H1 (cell line): ENCODE data around the gene NEK2. TPM values are rescaled to one million over a fixed set of nuclear protein-coding genes. Genes with fewer than 3 reads are reported as not detected.

Experiments
- CTCF ChIA-PET: fragments of 300-600 bp; sonication (Branson Sonifier 250); formaldehyde crosslinking; loops from one replicate; lab custom pipeline; 2021; ENCODE audit not compliant: partially characterized antibody; lab: Charles Lee
- POLR2A ChIA-PET: fragments of 300-600 bp; sonication (Branson Sonifier 250); formaldehyde crosslinking; loops from one replicate; lab custom pipeline; 2021; ENCODE audit warnings: inconsistent platforms; ENCODE audit not compliant: partially characterized antibody; lab: Charles Lee
- DNase-seq, 2 experiments: peaks; one replicate each; pipeline versions ENCODE4 v3.0.0 to v3.0.0-alpha.2; 2010 to 2022; ENCODE audit warnings: low spot score in 2 of 2, low read depth in 1 of 2, mixed read lengths in 1 of 2
- FAIRE-seq: peaks from 2 replicates; lab custom pipeline; 2011; peaks lifted over from hg19 to GRCh38; lab: Jason Lieb, UNC
- H2AFZ ChIP-seq: 2 replicates; pipeline ENCODE4 v1.8.1; 2012; ENCODE audit warnings: low read length, inconsistent platforms
- H2AK5ac ChIP-seq: 2 replicates; pipeline ENCODE4 v1.6.1; 2013; ENCODE audit warnings: low read depth, low read length
- H2BK120ac ChIP-seq: replicated peaks from 2 replicates; pipeline ENCODE3; 2013; ENCODE audit warnings: low read depth, low read length, inconsistent platforms
- H2BK12ac ChIP-seq: 2 replicates; pipeline ENCODE4 v1.6.1; 2013; ENCODE audit warnings: low read depth, low read length
- H2BK15ac ChIP-seq: 2 replicates; pipeline ENCODE4 v1.6.1; 2013; ENCODE audit warnings: low read length
- H2BK20ac ChIP-seq: 2 replicates; pipeline ENCODE4 v1.6.1; 2013; ENCODE audit warnings: low read length
- H2BK5ac ChIP-seq: 2 replicates; pipeline ENCODE4 v1.6.1; 2013; ENCODE audit warnings: low read depth, low read length
- H3K14ac ChIP-seq: 2 replicates; pipeline ENCODE4 v1.6.1; 2013; ENCODE audit warnings: inconsistent platforms; ENCODE audit not compliant: insufficient read length
- H3K18ac ChIP-seq: 2 replicates; pipeline ENCODE4 v1.6.1; 2013; ENCODE audit warnings: low read length; ENCODE audit errors: extremely low read depth
- H3K23ac ChIP-seq: 2 replicates; pipeline ENCODE4 v1.6.1; 2013; ENCODE audit warnings: inconsistent platforms; ENCODE audit not compliant: insufficient read length
- H3K23me2 ChIP-seq: 2 replicates; pipeline ENCODE4 v1.6.1; 2013; ENCODE audit warnings: low read depth, low read length
- H3K27ac ChIP-seq: 2 replicates; pipeline ENCODE4 v1.6.1; 2011; ENCODE audit warnings: low read depth, low read length, inconsistent platforms
- H3K27me3 ChIP-seq, 4 experiments: replicated peaks in 1 of 4; 1 replicate in 1 of 4; 2 replicates in 3 of 4; pipeline versions ENCODE4 v1.6.1 to v1.8.1; 2011 to 2013; ENCODE audit warnings: low read length in 3 of 4, mild to moderate bottlenecking in 3 of 4, inconsistent platforms in 2 of 4, mixed read lengths in 2 of 4, moderate library complexity in 1 of 4; ENCODE audit not compliant: control insufficient read depth in 3 of 4, insufficient read depth in 3 of 4; ENCODE audit errors: extremely low read depth in 1 of 4
- H3K36me3 ChIP-seq, 4 experiments: 2 replicates each; pipeline versions ENCODE4 v1.6.1 to v1.8.1; 2011 to 2013; ENCODE audit warnings: mild to moderate bottlenecking in 4 of 4, low read length in 3 of 4, moderate library complexity in 2 of 4, control low read depth in 1 of 4, inconsistent platforms in 1 of 4; ENCODE audit not compliant: insufficient read depth in 4 of 4, control insufficient read depth in 2 of 4
- H3K4ac ChIP-seq: replicated peaks from 2 replicates; pipeline ENCODE3; 2013; ENCODE audit warnings: low read length, low read depth, mixed read lengths, inconsistent platforms; ENCODE audit not compliant: insufficient read length
- H3K4me1 ChIP-seq, 4 experiments: replicated peaks in 1 of 4; 1 replicate in 1 of 4; 2 replicates in 3 of 4; pipeline versions ENCODE4 v1.6.1 to v1.8.1; 2011 to 2013; ENCODE audit warnings: low read length in 3 of 4, inconsistent platforms in 2 of 4, mixed read lengths in 1 of 4; ENCODE audit not compliant: insufficient read depth in 4 of 4, control insufficient read depth in 3 of 4
- H3K4me2 ChIP-seq, 2 experiments: 2 replicates each; pipeline versions ENCODE4 v1.6.1 to v1.8.1; 2011 to 2013; ENCODE audit warnings: low read depth in 2 of 2, low read length in 2 of 2, control low read depth in 1 of 2, inconsistent platforms in 1 of 2, mild to moderate bottlenecking in 1 of 2; ENCODE audit not compliant: insufficient read depth in 1 of 2
- H3K4me3 ChIP-seq, 4 experiments: fragments of 200-600, 300-600 bp in 1 of 4; sonication (generic), shearing (Covaris generic), sonication (Bioruptor Twin) in 1 of 4; 2 replicates each; pipeline versions ENCODE4 v1.5.1 to v1.8.1; 2011 to 2016; ENCODE audit warnings: low read length in 4 of 4, low read depth in 3 of 4, control low read depth in 2 of 4, inconsistent platforms in 2 of 4, mild to moderate bottlenecking in 2 of 4, mixed read lengths in 1 of 4, moderate library complexity in 1 of 4; ENCODE audit not compliant: insufficient read depth in 2 of 4; ENCODE audit errors: extremely low read depth in 1 of 4
- H3K56ac ChIP-seq: replicated peaks from 2 replicates; pipeline ENCODE3; 2013; ENCODE audit warnings: low read depth, mild to moderate bottlenecking, mixed read lengths, low read length, inconsistent platforms; ENCODE audit not compliant: insufficient read length
- H3K79me1 ChIP-seq: 2 replicates; pipeline ENCODE4 v1.6.1; 2013; ENCODE audit warnings: low read depth, low read length, control low read depth
- H3K79me2 ChIP-seq, 2 experiments: 2 replicates each; pipeline versions ENCODE4 v1.6.1 to v1.8.1; 2012 to 2013; ENCODE audit warnings: low read length in 2 of 2, mild to moderate bottlenecking in 2 of 2, inconsistent platforms in 1 of 2; ENCODE audit not compliant: insufficient read depth in 2 of 2, control insufficient read depth in 1 of 2
- H3K9ac ChIP-seq, 4 experiments: replicated peaks in 1 of 4; 1 replicate in 1 of 4; 2 replicates in 3 of 4; pipeline versions ENCODE4 v1.6.1 to v1.8.1; 2011 to 2013; ENCODE audit warnings: low read depth in 3 of 4, low read length in 3 of 4, control low read depth in 2 of 4, mild to moderate bottlenecking in 2 of 4, moderate library complexity in 2 of 4, inconsistent platforms in 1 of 4; ENCODE audit errors: extremely low read depth in 1 of 4
- H3K9me3 ChIP-seq, 2 experiments: 2 replicates each; pipeline versions ENCODE4 v1.6.1 to v1.8.1; 2012 to 2013; ENCODE audit warnings: mild to moderate bottlenecking in 2 of 2, moderate library complexity in 2 of 2, control low read depth in 1 of 2, inconsistent platforms in 1 of 2, low read depth in 1 of 2, low read length in 1 of 2, mixed read lengths in 1 of 2; ENCODE audit not compliant: insufficient read depth in 2 of 2
- H4K20me1 ChIP-seq, 2 experiments: replicated peaks in 1 of 2; 2 replicates each; pipeline versions ENCODE3 to v1.8.1; 2011 to 2013; ENCODE audit warnings: inconsistent platforms in 2 of 2, low read length in 2 of 2, mild to moderate bottlenecking in 1 of 2; ENCODE audit not compliant: insufficient read depth in 2 of 2, control insufficient read depth in 1 of 2
- H4K5ac ChIP-seq: 2 replicates; pipeline ENCODE4 v1.6.1; 2013; ENCODE audit warnings: low read length, low read depth, mixed read lengths, inconsistent platforms; ENCODE audit not compliant: insufficient read length
- H4K8ac ChIP-seq: 2 replicates; pipeline ENCODE4 v1.8.0; 2013; ENCODE audit warnings: mild to moderate bottlenecking, moderate library complexity, low read length, inconsistent platforms; ENCODE audit not compliant: insufficient read depth; ENCODE audit errors: extremely low read depth
- H4K91ac ChIP-seq: replicated peaks from 2 replicates; pipeline ENCODE3; 2013; ENCODE audit warnings: low read length, mixed read lengths, inconsistent platforms; ENCODE audit not compliant: insufficient read length
- EP300 ChIP-seq, 2 experiments: IDR thresholded peaks; 1 replicate in 1 of 2; 2 replicates in 1 of 2; pipeline ENCODE4 v1.6.1; 2011 to 2012; ENCODE audit warnings: low read depth in 2 of 2, low read length in 2 of 2, mild to moderate bottlenecking in 2 of 2, borderline replicate concordance in 1 of 2, inconsistent platforms in 1 of 2, moderate library complexity in 1 of 2
- RAD21 ChIP-seq, 2 experiments: IDR thresholded peaks in 1 of 2; conservative IDR thresholded peaks in 1 of 2; 2 replicates each; pipeline ENCODE4 v1.6.1; 2011; ENCODE audit warnings: low read depth in 2 of 2, low read length in 2 of 2, improper control_type of control experiment in 1 of 2, inconsistent platforms in 1 of 2, mild to moderate bottlenecking in 1 of 2, moderate library complexity in 1 of 2
- RNF2 ChIP-seq: fragments of 200-900, 300-1000 bp; sonication (generic); IDR thresholded peaks from 2 replicates; pipeline ENCODE4 v1.7.1; 2016; ENCODE audit warnings: borderline replicate concordance, low read depth, mild to moderate bottlenecking, antibody characterized with exemption, low read length; ENCODE audit not compliant: poor library complexity, severe bottlenecking; ENCODE audit errors: missing control alignments
- SIN3A ChIP-seq, 2 experiments: IDR thresholded peaks in 1 of 2; conservative IDR thresholded peaks in 1 of 2; 2 replicates each; pipeline ENCODE4 v1.6.1; 2011 to 2012; ENCODE audit warnings: low read length in 2 of 2, improper control_type of control experiment in 1 of 2, low read depth in 1 of 2, mild to moderate bottlenecking in 1 of 2
- TAF1 ChIP-seq: IDR thresholded peaks from 2 replicates; pipeline ENCODE4 v1.6.1; 2011; ENCODE audit warnings: mild to moderate bottlenecking, low read depth, low read length
- TAF7 ChIP-seq: optimal IDR thresholded peaks from 2 replicates; pipeline ENCODE3; 2011; ENCODE audit warnings: low read depth, mild to moderate bottlenecking, inconsistent platforms, low read length, moderate library complexity, borderline replicate concordance
- WGBS, 2 experiments: shearing (Covaris generic) in 1 of 2; methylation state at CpG; one replicate each; pipeline versions ENCODE4 v1.1.6 to v1.1.7; 2013 to 2015; ENCODE audit warnings: low lambda C conversion rate in 2 of 2, mixed read lengths in 2 of 2, inconsistent platforms in 1 of 2, low coverage in 1 of 2, missing lambda C conversion rate in 1 of 2; ENCODE audit not compliant: insufficient replicate concordance in 2 of 2, insufficient coverage in 1 of 2, insufficient read length in 1 of 2; ENCODE audit errors: extremely low coverage in 1 of 2, missing lambda C conversion rate in 1 of 2; 5-methylcytosine and 5-hydroxymethylcytosine counted together
- polyA plus RNA-seq, 7 experiments: library from polyadenylated mRNA; depleted of rRNA in 3 of 7; stranded (reverse) in 5 of 7; unstranded in 2 of 7; fragments of >200 nt in 5 of 7; fragments of 200-250 nt in 2 of 7; gene quantifications; 1 replicate in 5 of 7; 2 replicates in 1 of 7; 4 replicates in 1 of 7; pipeline versions ENCODE4 v1.2.1 to v1.2.3, GENCODE V29; 2011 to 2013; ENCODE audit warnings: missing spikeins in 2 of 7, mixed read lengths in 2 of 7
- total RNA-seq: library from RNA; stranded (reverse); fragmentation: NEBNext Ultra II Directional; extraction: Animal tissue kit (Norgen Biotek cat#: 25700); gene quantifications from 2 replicates; pipeline ENCODE4 v1.2.1, GENCODE V29; 2021
- TF ChIP-seq, protein P1 (sequence below): IDR thresholded peaks from 2 replicates; pipeline ENCODE4 v1.6.1; 2012; ENCODE audit warnings: low read length, inconsistent platforms

Gene NEK2
- total and polyA plus RNA-seq, 2 of the 8 experiments (the other 6 are each of a cell fraction or from before 2014, with no cell fraction given): 8.4 to 22.9 TPM

DNA sequence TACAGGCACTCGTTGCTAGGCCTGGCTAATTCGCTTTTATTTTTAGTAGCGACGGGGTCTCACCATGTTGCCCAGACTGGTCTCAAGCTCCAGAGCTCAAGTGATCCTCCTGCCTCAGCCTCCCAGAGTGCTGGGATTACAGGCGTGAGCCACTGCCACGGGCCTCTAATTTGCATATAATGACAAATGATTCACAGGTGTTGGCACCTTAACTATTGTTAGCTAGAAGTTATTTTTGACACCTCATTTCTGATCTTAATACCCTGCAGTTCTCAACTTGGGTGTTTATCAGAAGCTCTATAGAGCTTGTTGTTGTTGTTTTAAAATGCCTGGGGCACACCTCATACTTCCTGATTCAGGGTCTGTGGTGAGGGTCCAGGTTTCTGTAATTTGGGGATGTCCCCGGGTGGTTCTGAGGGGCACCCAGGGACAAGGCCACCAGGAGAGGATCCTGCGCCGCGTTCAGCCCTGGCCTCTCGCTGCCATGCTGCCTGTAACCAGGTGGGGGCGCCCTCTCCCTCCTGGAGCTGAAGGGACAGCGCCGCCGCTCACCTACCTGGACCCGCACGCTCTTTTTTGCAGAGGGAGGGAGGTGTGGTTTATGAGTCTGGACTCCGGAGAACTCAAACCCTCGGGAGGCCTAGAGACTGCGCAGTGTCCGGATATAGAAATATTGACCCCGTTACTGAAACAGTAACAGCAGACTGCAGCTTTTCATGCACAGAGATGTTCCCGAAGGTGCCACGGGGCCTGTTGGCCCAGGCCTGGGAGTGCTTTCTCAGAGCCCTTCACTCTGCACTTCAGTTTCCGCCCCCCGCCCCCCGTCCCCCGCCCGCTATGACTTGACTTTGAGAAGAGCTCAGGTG, 23.0 kb upstream of the NEK2 start:
- Histone ChIP-seq H4K91ac (no peak overlapping the region), H3K23ac (no peak overlapping the region), H2AFZ (peak overlapping the region; percentile 98), H3K27me3 (peaks cover 1 to 13% (median 5%) of the 10 kb centered on the region in 4 experiments; a peak in 6 of 7 replicates), H2BK12ac (no peak overlapping the region), H2BK15ac (no peak overlapping the region), H3K9ac (no peak overlapping the region), H2BK120ac (no peak overlapping the region), H3K27ac (no peak overlapping the region), H2AK5ac (no peak overlapping the region), H3K9me3 (no peaks in the 10 kb centered on the region), H3K23me2 (peaks cover 4% of the 10 kb centered on the region), H3K18ac (no peak overlapping the region), H3K4ac (no peak overlapping the region), H4K8ac (no peak overlapping the region), H2BK20ac (no peak overlapping the region), H3K79me2 (no peaks in the 10 kb centered on the region), H4K20me1 (no peaks in the 10 kb centered on the region), H3K4me1 (no peaks in the 10 kb centered on the region; a peak in 1 of 7 replicates), H2BK5ac (no peak overlapping the region), H3K4me3 (peak overlapping the region; percentile 28 to 72 (median 61); a peak in 7 of 8 replicates), H3K79me1 (no peaks in the 10 kb centered on the region), H4K5ac (no peak overlapping the region), H3K56ac (no peak overlapping the region), H3K14ac (no peak overlapping the region), H3K36me3 (no peaks in the 10 kb centered on the region), H3K4me2 (peak overlapping the region; percentile 51 to 93)
- DNase-seq (peak in 1 of 2 experiments; percentile 99), FAIRE-seq (no peak)
- WGBS, 2 experiments: 16% methylated on average over 27 of the region's 29 CpGs; no CpG with 5 or more reads in 1 of the 2 experiments
- POLR2A ChIA-PET: interaction anchor here (0.7 to 1.4 kb wide), 2 partner anchors 333 to 337 kb away, joined by 3 read pairs; partner anchors contain the start of genes DTL and INTS7
- CTCF ChIA-PET: interaction anchor here (0.6 to 5.1 kb wide), 79 partner anchors 8 to 1462 kb away, joined by 3 to 50 read pairs (median 4); partner anchors contain the start of genes DTL, INTS7 and NEK2
- TF ChIP-seq EP300 (IDR thresholded peaks at IDR 0.05; ENCODE audit: borderline replicate concordance in 1 of 2, low read depth in 2 of 2, low read length in 2 of 2): no peak
- TF ChIP-seq TAF1: no peak
- TF ChIP-seq RNF2: no peak
- peak; percentile 93 to 95 for TF ChIP-seq RAD21 (IDR thresholded peaks at IDR 0.05 in 1 of 2, conservative IDR thresholded peaks at IDR 0.05 in 1 of 2; ENCODE audit: low read depth in 2 of 2, low read length in 2 of 2)
- TF ChIP-seq, protein P1, sequence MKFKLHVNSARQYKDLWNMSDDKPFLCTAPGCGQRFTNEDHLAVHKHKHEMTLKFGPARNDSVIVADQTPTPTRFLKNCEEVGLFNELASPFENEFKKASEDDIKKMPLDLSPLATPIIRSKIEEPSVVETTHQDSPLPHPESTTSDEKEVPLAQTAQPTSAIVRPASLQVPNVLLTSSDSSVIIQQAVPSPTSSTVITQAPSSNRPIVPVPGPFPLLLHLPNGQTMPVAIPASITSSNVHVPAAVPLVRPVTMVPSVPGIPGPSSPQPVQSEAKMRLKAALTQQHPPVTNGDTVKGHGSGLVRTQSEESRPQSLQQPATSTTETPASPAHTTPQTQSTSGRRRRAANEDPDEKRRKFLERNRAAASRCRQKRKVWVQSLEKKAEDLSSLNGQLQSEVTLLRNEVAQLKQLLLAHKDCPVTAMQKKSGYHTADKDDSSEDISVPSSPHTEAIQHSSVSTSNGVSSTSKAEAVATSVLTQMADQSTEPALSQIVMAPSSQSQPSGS: no peak
- 0 out of 4 replicates have a peak, but pooled peaks of 1 of the 2 experiments have one; percentile 39 for TF ChIP-seq SIN3A (conservative IDR thresholded peaks at IDR 0.05 in 1 of 2, IDR thresholded peaks at IDR 0.05 in 1 of 2; ENCODE audit: low read depth in 1 of 2, low read length in 2 of 2)
- peak; percentile 41 for TF ChIP-seq TAF7
